ENCODE measurements around the gene GABARAPL2. TPM values are rescaled to one million over a fixed set of nuclear protein-coding genes. Genes with fewer than 3 reads are reported as not detected.
"Not testable (repeated sequence)": the region's sequence is repeated elsewhere in the genome, so short reads cannot be mapped to it uniquely, and the experiment has no call there.

GABARAPL2 gene
- total RNA-seq, 1 experiment from 2014 or later, result 76.9 TPM

- no peak for ATAC-seq
- CTCF ChIA-PET, result interaction anchor here (3.3 kb wide), 1 partner anchor 21 kb away, joined by 11 read pairs; no protein-coding TSS in a partner anchor
- H3K4me1 ChIP-seq (ENCODE audit: control insufficient read depth in 1 of 2, insufficient read depth in 2 of 2, low read length in 2 of 2), result no peaks in the 10 kb centered on the region
- no peaks in the 10 kb centered on the region; a peak in 1 of 4 replicates for H3K36me3 ChIP-seq (ENCODE audit: control insufficient read depth in 1 of 2, insufficient read depth in 2 of 2, low read length in 2 of 2)
- no peaks in the 10 kb centered on the region for H3K79me2 ChIP-seq (ENCODE audit: insufficient read depth, low read length)
- no peak overlapping the region for H3K27ac ChIP-seq (ENCODE audit: low read depth, low read length)
- H3K9me3 ChIP-seq (ENCODE audit: control insufficient read depth in 1 of 2, insufficient read depth in 1 of 2, low read depth in 1 of 2, low read length in 2 of 2), result no peaks in the 10 kb centered on the region
- H3K27me3 ChIP-seq (ENCODE audit: insufficient read depth, low read length), result no peaks in the 10 kb centered on the region
- POLR2A ChIA-PET, result no interaction called here
- BruUV-seq (replicated peaks), result no TSS peak
- no peak overlapping the region for H3K4me2 ChIP-seq (ENCODE audit: low read length)
- RAD21 ChIA-PET (ENCODE audit: low non-redundant PET in 1 of 2, low total read pairs in 2 of 2, uncharacterized antibody in 2 of 2, unreplicated experiment in 2 of 2), result no interaction called here
- no peaks in the 10 kb centered on the region for H3K9me2 ChIP-seq (ENCODE audit: insufficient read depth)
- TF ChIP-seq, protein P1, sequence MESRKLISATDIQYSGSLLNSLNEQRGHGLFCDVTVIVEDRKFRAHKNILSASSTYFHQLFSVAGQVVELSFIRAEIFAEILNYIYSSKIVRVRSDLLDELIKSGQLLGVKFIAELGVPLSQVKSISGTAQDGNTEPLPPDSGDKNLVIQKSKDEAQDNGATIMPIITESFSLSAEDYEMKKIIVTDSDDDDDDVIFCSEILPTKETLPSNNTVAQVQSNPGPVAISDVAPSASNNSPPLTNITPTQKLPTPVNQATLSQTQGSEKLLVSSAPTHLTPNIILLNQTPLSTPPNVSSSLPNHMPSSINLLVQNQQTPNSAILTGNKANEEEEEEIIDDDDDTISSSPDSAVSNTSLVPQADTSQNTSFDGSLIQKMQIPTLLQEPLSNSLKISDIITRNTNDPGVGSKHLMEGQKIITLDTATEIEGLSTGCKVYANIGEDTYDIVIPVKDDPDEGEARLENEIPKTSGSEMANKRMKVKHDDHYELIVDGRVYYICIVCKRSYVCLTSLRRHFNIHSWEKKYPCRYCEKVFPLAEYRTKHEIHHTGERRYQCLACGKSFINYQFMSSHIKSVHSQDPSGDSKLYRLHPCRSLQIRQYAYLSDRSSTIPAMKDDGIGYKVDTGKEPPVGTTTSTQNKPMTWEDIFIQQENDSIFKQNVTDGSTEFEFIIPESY (IDR thresholded peaks at IDR 0.05; ENCODE audit: extremely low read depth, insufficient replicate concordance, low read length), result no peak
- TF ChIP-seq, protein P2, sequence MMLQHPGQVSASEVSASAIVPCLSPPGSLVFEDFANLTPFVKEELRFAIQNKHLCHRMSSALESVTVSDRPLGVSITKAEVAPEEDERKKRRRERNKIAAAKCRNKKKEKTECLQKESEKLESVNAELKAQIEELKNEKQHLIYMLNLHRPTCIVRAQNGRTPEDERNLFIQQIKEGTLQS (IDR thresholded peaks at IDR 0.05), result no peak
- TF ChIP-seq SP1 (IDR thresholded peaks at IDR 0.05; ENCODE audit: low read depth), result no peak
- TF ChIP-seq, protein P3, sequence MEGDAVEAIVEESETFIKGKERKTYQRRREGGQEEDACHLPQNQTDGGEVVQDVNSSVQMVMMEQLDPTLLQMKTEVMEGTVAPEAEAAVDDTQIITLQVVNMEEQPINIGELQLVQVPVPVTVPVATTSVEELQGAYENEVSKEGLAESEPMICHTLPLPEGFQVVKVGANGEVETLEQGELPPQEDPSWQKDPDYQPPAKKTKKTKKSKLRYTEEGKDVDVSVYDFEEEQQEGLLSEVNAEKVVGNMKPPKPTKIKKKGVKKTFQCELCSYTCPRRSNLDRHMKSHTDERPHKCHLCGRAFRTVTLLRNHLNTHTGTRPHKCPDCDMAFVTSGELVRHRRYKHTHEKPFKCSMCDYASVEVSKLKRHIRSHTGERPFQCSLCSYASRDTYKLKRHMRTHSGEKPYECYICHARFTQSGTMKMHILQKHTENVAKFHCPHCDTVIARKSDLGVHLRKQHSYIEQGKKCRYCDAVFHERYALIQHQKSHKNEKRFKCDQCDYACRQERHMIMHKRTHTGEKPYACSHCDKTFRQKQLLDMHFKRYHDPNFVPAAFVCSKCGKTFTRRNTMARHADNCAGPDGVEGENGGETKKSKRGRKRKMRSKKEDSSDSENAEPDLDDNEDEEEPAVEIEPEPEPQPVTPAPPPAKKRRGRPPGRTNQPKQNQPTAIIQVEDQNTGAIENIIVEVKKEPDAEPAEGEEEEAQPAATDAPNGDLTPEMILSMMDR (IDR thresholded peaks at IDR 0.05 in 2 of 3, conservative IDR thresholded peaks at IDR 0.05 in 1 of 3; ENCODE audit: borderline replicate concordance in 1 of 3, insufficient read depth in 1 of 3, low read depth in 2 of 3, low read length in 2 of 3), result no peak
- no peak for TF ChIP-seq JUND (IDR thresholded peaks at IDR 0.05)
- no peak for TF ChIP-seq CEBPB (IDR thresholded peaks at IDR 0.05; ENCODE audit: low read depth)
- no peak for TF ChIP-seq EGR1 (IDR thresholded peaks at IDR 0.05; ENCODE audit: low read depth)
- no peak for TF ChIP-seq ELF1 (IDR thresholded peaks at IDR 0.05; ENCODE audit: borderline replicate concordance, low read depth)
- no peak for TF ChIP-seq POLR2AphosphoS5 (IDR thresholded peaks at IDR 0.05; ENCODE audit: low read depth, low read length)
- no peak for TF ChIP-seq POLR2A (IDR thresholded peaks at IDR 0.05; ENCODE audit: borderline replicate concordance, extremely low read depth, insufficient read depth, insufficient read length)
- no peak for TF ChIP-seq RAD21 (IDR thresholded peaks at IDR 0.05; ENCODE audit: low read depth)
- TF ChIP-seq FOSL1 (IDR thresholded peaks at IDR 0.05; ENCODE audit: low read depth), result no peak
- no peak overlapping the region for H2AFZ ChIP-seq (ENCODE audit: low read depth, low read length, poor library complexity, severe bottlenecking)
- no peak for DNase-seq (ENCODE audit: low read depth, low spot score)
- intact Hi-C loops (cut with micrococcal nuclease), result no loop called here
- H3K9ac ChIP-seq (ENCODE audit: low read length), result no peak overlapping the region
- no peak overlapping the region for H3K4me3 ChIP-seq (replicated peaks in 1 of 2; ENCODE audit: low read depth in 1 of 2, low read length in 2 of 2)
- no peaks in the 10 kb centered on the region for H4K20me1 ChIP-seq (ENCODE audit: insufficient read depth)
Measured at GRCh38 chr16:75537776-75538175, 28.4 kb upstream of the GABARAPL2 start.

GRCh38 chr16:75538882-75539565, 27.2 kb upstream of the GABARAPL2 start:
- POLR2A ChIA-PET; H3K27me3 ChIP-seq (ENCODE audit: insufficient read depth, low read length); RAD21 ChIA-PET (ENCODE audit: low non-redundant PET in 1 of 2, low total read pairs in 2 of 2, uncharacterized antibody in 2 of 2, unreplicated experiment in 2 of 2); ATAC-seq; H3K4me3 ChIP-seq (replicated peaks in 1 of 2; ENCODE audit: low read depth in 1 of 2, low read length in 2 of 2); H3K27ac ChIP-seq (ENCODE audit: low read depth, low read length); BruUV-seq (replicated peaks); H3K4me2 ChIP-seq (ENCODE audit: low read length); H3K79me2 ChIP-seq (ENCODE audit: insufficient read depth, low read length); H3K9me2 ChIP-seq (ENCODE audit: insufficient read depth); H3K4me1 ChIP-seq (ENCODE audit: control insufficient read depth in 1 of 2, insufficient read depth in 2 of 2, low read length in 2 of 2); H3K9me3 ChIP-seq (ENCODE audit: control insufficient read depth in 1 of 2, insufficient read depth in 1 of 2, low read depth in 1 of 2, low read length in 2 of 2); H3K36me3 ChIP-seq (ENCODE audit: control insufficient read depth in 1 of 2, insufficient read depth in 2 of 2, low read length in 2 of 2); H2AFZ ChIP-seq (ENCODE audit: low read depth, low read length, poor library complexity, severe bottlenecking); intact Hi-C loops (cut with micrococcal nuclease); H3K9ac ChIP-seq (ENCODE audit: low read length); DNase-seq (ENCODE audit: low read depth, low spot score); H4K20me1 ChIP-seq (ENCODE audit: insufficient read depth): not testable (repeated sequence)
- CTCF ChIA-PET, result interaction anchor here (3.3 kb wide), 1 partner anchor 22 kb away, joined by 11 read pairs; no protein-coding TSS in a partner anchor

Data from HCT116 (cell line).